Transverse colon (tissue), 4 donors: Measurements from ENCODE around the gene RTN4RL1.

Experiments
- EP300 ChIP-seq: sonication (generic); formaldehyde crosslinking; IDR thresholded peaks from one replicate; pipeline ENCODE4 v1.6.1; 2017; ENCODE audit warnings: antibody characterized with exemption, low read depth
- POLR2A ChIP-seq: fragments of 450-650 bp; IDR thresholded peaks from one replicate; pipeline ENCODE4 v1.6.1; 2016; ENCODE audit warnings: antibody characterized with exemption, mild to moderate bottlenecking, moderate library complexity
- POLR2AphosphoS5 ChIP-seq, 3 donors: sonication (generic); formaldehyde crosslinking; IDR thresholded peaks; one replicate each; pipeline ENCODE4 v1.6.1; 2016; ENCODE audit warnings: antibody characterized with exemption in 3 of 3
- TF ChIP-seq, protein P1 (sequence below), 5 experiments: fragments of 200-600 bp in 3 of 5; fragments of 450-650 bp in 2 of 5; sonication (generic) in 3 of 5; IDR thresholded peaks; 1 replicate in 2 of 5; 2 replicates in 3 of 5; pipeline ENCODE4 v1.5.1; 2016 to 2017; ENCODE audit warnings: antibody characterized with exemption in 5 of 5, inconsistent platforms in 3 of 5, mild to moderate bottlenecking in 2 of 5, moderate library complexity in 1 of 5

DNA sequence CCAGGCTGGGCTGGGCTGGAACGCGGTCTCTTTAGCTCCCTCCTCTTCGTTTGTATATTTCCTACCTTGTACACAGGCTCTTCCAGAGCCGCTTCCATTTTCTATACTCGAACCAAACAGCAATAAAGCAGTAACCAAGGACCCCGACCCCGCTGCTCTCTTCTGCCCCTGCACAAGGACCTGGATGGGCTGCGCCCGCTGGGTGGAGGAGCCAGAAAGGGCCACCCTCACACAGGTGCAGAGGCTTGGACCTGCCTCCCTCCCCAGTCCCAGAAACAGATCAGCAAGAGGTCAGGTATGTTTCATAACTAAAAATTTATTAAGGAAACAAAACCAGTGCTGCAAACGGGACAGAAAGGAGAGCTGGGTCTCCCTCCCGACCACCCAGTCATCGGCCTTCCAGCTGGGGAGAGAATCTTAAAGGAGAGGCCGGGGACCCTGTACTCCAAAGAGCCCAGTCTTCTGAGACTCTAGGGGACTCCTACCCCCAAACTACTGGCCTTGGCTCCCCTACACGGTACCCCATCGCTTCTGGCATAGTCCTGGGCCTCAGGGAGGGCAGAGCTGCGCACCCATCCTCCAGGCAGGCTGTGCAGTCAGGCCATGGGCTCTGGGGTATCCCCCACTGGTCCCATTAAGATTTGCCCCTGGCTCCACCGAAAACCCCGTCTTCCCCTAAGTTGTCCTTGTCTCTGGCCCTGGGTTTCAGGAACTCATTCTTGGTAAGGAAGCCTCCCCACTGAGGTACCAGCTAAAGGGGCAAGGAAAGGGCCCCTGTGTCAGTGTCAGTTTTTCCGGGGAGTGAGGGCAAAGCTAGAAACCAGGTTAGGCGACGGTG lies 34.6 kb upstream of the RTN4RL1 start:
- no peak for TF ChIP-seq EP300
- TF ChIP-seq, protein P1, sequence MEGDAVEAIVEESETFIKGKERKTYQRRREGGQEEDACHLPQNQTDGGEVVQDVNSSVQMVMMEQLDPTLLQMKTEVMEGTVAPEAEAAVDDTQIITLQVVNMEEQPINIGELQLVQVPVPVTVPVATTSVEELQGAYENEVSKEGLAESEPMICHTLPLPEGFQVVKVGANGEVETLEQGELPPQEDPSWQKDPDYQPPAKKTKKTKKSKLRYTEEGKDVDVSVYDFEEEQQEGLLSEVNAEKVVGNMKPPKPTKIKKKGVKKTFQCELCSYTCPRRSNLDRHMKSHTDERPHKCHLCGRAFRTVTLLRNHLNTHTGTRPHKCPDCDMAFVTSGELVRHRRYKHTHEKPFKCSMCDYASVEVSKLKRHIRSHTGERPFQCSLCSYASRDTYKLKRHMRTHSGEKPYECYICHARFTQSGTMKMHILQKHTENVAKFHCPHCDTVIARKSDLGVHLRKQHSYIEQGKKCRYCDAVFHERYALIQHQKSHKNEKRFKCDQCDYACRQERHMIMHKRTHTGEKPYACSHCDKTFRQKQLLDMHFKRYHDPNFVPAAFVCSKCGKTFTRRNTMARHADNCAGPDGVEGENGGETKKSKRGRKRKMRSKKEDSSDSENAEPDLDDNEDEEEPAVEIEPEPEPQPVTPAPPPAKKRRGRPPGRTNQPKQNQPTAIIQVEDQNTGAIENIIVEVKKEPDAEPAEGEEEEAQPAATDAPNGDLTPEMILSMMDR (IDR thresholded peaks at IDR 0.05) = no peak
- TF ChIP-seq POLR2A = no peak
- no peak for TF ChIP-seq POLR2AphosphoS5 (IDR thresholded peaks at IDR 0.05)
